ENCODE measurements around the gene KCNT1. TPM values are rescaled to one million over a fixed set of nuclear protein-coding genes. Genes with fewer than 3 reads are reported as not detected.

KCNT1 gene
- polyA plus RNA-seq, 3 donors: 0.06 to 0.08 (median 0.06) TPM

DNA sequence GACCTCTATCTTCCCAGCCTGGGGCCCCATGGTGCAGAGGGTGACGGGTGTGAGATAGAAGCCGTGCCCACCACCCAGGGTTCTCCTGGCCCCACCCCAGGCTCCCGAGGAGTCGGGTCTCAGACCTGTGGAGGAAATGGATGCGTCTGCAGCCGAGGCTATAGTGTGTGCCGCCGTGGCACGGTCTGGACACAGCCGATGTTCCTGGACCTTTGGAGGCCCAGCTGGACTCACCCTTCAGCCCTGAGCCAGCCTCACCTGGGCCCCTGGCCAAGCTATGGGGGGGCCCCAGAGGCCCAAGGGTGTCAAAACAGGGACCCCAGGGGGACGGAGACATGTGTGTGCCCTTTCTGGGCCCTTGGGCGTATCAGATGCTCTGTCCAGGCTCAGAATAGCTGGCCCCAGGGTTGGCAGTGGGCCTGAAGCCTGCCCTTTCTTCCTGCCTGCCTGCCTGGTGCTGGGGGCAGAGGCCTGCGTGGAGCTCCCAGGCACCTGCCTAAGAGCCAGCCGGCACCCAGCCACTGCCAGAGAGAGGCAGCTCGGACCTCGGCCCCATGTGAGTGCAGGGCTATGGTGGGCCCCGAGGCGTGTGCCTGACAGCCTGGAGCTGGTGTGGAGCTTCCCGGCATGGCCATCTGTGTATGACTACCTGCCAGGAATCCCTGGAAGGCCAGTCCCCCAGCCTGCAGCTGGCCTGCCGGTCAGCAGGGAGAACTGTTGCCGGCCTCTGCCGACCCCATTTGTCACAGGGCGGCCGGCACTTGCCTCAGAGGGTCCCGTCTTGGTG lies 41.8 kb downstream of the KCNT1 start:
- no peak for DNase-seq (ENCODE audit: low read depth in 3 of 3, low spot score in 2 of 3)

DNA sequence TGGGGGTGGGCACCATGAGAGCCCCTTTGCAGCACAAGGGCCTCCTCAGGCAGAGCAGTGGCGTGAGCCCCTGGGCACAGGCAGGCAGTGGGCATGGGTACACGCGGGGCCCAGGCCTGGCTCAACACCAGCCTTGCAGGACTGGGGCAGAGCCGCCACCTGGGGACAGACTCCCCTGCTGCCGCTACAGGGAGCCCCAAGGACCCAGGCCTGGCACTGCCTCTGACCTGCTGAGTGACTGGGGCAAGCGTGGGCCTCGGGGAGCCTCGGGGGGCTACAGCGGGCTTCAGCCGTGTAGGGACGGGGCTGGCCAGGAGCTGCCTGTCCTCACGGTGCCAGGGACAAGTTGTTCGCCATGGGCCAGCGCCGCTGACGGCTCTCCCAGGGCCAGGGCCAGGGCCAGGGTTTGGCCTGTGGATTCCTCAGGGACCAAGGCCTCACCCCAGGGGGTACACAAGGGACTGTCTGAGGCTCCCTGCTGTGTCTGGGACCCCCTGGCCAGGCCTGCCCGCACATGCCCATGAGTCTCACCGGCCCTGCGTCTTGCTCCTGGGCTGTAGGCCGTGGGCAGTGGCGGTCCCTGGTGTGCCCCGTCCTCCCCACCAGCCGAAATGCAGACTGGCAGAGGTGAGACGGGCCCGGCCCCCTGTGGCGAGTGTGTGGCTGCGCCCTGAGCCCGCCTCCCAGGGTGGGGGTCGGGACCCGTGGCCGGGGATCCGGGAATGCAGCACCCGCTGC lies 42.5 kb downstream of the KCNT1 start:
- no peak for DNase-seq (ENCODE audit: low read depth in 3 of 3, low spot score in 2 of 3)

GRCh38 chr9:135745189-135745588 lies 43.2 kb downstream of the KCNT1 start:
- no peak for DNase-seq (ENCODE audit: low read depth in 3 of 3, low spot score in 2 of 3)

- DNase-seq (ENCODE audit: low read depth in 3 of 3, low spot score in 2 of 3): no peak
Measured at GRCh38 chr9:135745686-135746324, 43.8 kb downstream of the KCNT1 start.

DNA sequence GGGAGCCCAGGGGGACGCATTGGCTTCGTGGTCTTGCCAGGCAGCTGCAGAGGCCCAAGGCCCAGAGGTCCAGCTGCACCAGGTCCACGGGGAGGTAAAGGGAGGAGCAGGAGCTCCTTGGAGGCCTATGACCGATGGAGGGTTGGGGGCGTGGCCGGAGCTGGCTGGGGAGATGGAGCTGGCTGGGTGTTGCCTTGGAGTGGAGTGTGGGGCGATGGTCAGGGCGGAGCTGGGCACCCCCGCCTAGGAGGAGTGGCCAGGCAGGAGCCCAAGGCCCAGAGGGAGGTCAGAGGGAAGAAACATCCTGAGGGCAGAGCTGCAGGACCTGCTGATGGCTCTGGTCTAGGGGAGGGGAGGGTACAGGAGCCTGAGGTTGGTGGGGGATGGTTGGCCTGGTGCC lies 44.6 kb downstream of the KCNT1 start:
- no peak for DNase-seq (ENCODE audit: low read depth in 3 of 3, low spot score in 2 of 3)

GRCh38 chr9:135747311-135747710 lies 45.3 kb downstream of the KCNT1 start:
- no peak for DNase-seq (ENCODE audit: low read depth in 3 of 3, low spot score in 2 of 3)

DNA sequence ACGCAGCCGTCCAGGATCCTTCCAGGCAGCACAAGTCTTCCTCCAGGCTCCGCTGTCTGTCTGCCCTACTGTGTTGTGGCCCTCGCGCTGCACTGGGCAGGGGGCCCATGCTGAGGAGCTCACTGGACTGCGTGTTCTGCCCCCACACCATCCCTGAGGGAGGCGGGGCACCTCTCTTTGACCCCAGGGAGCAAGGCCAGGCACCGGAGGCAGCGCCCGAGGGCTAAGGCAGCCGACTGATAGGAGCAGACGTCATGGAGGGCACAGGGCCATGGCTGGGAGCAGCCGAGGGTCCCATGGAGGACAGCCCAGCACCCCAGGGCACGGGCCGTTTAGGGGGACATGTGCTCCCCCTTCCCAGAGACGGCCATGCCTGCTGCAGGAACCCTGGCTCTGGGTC lies 46.7 kb downstream of the KCNT1 start:
- no peak for DNase-seq (ENCODE audit: low read depth in 3 of 3, low spot score in 2 of 3)

- no peak for DNase-seq (ENCODE audit: low read depth in 3 of 3, low spot score in 2 of 3)
Measured at GRCh38 chr9:135749171-135750045, 47.4 kb downstream of the KCNT1 start.

DNA sequence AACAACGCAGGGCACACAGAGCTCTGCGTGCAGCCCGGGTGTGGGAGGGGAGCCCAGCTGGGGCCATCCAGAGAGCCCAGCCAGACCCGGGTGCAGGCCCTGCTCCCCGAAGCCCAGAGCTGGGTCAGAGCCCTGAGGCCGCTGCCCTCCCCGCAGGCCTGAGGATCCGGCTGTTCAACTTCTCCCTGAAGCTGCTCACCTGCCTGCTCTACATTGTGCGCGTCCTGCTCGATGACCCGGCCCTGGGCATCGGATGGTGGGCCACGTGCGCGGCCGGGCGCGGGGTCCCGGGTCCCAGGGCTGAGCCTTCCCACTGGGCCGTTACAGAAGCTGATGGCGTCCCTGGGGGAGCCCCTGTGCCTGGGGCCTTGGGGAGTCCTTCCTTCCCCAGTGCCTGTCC lies 48.8 kb downstream of the KCNT1 start:
- no peak for DNase-seq (ENCODE audit: low read depth in 3 of 3, low spot score in 2 of 3)

- no peak for DNase-seq (ENCODE audit: low read depth in 3 of 3, low spot score in 2 of 3)
Measured at GRCh38 chr9:135751501-135751900, 49.5 kb downstream of the KCNT1 start.

GRCh38 chr9:135752281-135753204 lies 50.6 kb downstream of the KCNT1 start:
- DNase-seq (ENCODE audit: low read depth in 3 of 3, low spot score in 2 of 3): no peak

DNA sequence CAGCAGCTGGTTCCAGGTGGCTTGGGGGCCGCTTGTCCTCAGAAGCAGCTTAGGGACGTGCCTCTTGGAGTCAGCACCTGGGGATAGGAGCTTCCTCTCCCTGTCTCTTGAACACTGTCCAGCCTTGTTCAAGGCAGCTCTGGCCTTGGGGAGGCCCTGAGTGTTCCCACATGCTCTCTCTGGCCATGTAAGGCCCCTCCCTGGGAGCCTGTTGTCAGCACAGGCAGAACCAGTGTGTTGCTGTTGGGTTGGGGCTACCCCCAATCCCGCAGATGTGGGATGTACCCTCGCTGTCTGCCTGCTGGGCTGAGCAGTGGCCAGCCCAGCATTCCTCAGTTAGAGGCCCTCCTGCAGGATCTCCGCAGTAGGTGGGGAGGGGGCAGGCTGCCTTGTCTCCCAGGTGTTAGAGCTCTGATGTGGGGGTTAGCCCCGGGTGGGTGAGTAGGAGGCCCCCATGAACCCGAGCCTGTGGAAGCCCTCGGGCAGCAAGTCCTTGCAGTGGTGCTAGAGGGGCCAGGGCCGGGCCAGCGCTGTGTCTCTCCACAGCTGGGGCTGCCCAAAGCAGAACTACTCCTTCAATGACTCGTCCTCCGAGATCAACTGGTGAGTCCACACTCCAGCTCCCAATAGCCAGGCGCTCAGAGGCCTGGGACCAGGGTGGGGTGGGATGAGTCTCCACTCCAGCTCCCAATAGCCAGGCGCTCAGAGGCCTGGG lies 51.6 kb downstream of the KCNT1 start:
- DNase-seq (ENCODE audit: low read depth in 3 of 3, low spot score in 2 of 3): no peak

DNA sequence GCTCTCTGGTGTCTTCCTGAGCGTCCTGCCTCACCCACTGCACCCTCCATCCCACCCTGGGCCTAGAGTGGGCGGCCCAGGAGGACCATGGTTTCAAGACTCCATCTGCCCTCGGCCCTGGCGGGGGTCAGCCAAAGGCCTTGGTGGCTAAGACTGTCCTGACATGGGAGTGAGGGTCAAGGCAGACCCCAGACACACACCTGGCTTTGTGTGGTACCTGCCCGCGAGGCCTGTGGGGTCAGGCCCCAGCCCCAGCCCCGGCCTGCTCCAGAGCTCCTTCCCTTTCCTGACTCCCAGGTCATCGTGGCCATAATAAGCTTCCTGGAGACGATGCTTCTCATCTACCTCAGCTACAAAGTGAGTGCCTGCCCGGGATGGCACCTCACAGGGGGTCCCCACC lies 54.6 kb downstream of the KCNT1 start:
- DNase-seq (ENCODE audit: low read depth in 3 of 3, low spot score in 2 of 3): no peak

- no peak for DNase-seq (ENCODE audit: low read depth in 3 of 3, low spot score in 2 of 3)
Measured at GRCh38 chr9:135757356-135757755, 55.4 kb downstream of the KCNT1 start.

DNA sequence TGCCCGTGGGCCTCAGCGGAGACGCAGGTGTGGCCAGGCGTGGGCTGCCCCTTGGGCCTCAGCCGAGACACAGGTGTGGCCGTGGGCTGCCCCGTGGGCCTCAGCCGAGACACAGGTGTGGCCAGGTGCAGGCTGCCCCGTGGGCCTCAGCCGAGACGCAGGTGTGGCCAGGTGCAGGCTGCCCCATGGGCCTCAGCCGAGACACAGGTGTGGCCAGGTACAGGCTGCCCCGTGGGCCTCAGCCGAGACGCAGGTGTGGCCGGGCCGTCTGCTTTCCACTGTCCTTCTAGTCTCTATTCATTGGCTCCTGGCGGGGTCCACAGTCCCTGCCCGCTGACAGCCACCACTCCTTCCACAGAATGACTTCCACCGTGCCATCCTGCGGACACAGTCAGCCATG lies 56.1 kb downstream of the KCNT1 start:
- no peak for DNase-seq (ENCODE audit: low read depth in 3 of 3, low spot score in 2 of 3)

DNA sequence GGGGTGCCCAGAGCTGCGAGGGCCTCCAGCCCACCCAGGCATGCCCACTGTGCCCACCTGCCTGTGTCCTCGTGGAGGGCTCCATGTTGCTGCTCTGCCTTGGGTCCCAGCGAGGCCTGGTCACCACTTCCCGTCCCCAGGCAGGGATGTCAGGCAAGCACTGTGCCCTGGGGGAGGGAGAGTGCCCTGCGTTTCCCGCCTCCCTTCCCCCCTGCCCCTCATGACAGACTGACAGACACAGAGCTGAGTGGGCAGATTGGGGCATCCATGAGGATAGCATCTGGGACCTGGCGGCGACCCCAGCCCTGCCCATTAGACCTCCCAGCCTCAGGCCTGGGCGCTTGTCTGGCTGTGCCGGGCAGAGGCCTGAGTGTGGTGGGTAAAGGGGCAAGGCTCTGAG lies 56.9 kb downstream of the KCNT1 start:
- no peak for DNase-seq (ENCODE audit: low read depth in 3 of 3, low spot score in 2 of 3)

DNA sequence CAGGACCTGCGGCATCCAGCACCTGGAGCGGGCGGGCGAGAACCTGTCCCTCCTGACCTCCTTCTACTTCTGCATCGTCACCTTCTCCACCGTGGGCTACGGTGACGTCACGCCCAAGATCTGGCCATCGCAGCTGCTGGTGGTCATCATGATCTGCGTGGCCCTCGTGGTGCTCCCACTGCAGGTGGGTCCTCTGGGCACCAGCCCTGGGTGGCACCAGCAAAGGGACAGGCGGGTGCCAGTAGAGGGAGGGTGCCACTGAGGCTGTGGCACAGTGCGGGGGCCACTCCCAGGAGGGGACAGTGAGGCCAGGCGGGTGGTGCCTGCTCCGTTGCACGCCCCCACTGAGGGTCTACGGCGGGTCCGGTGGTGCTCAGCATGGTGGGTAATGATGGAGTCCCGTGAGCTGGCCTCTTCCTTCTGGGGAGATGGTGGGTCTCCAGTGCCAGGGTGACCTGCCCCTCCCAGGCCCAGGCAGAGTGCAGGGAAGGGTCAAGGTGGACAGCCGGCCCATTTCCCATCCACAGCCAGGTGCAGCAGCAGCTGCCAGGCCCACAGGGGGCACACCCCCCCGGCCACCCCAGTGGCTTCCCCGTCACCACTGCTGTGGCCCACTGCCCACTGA lies 57.8 kb downstream of the KCNT1 start:
- no peak for DNase-seq (ENCODE audit: low read depth in 3 of 3, low spot score in 2 of 3)

- no peak for DNase-seq (ENCODE audit: low read depth in 3 of 3, low spot score in 2 of 3)
Measured at GRCh38 chr9:135760465-135760864, 58.5 kb downstream of the KCNT1 start.

Data from right renal cortex interstitium (tissue), 3 donors.